GM23338 (cell line): ENCODE results near the gene ROBO1. TPM values are rescaled to one million over a fixed set of nuclear protein-coding genes. Genes with fewer than 3 reads are reported as not detected.

Experiments
- ATAC-seq: fragments of 200-7000 bp; cut with Tn5 transposase; 3 replicates; pipeline ENCODE4 v1.9.1; 2020
- DNase-seq: peaks from one replicate; pipeline ENCODE4 v3.0.0-alpha.2; 2015; ENCODE audit warnings: low spot score
- H2AFZ ChIP-seq: fragments of 200-600 bp; sonication (generic); 2 replicates; pipeline ENCODE4 v1.8.0; 2016; ENCODE audit warnings: antibody characterized with exemption, mild to moderate bottlenecking, moderate library complexity
- H3F3A ChIP-seq: fragments of 200-600 bp; sonication (generic); replicated peaks from 2 replicates; pipeline ENCODE4 v1.8.0; 2017; ENCODE audit warnings: antibody characterized with exemption, mixed run types, low read depth
- H3K27ac ChIP-seq: fragments of 200-600 bp; sonication (generic); 2 replicates; pipeline ENCODE4 v1.6.1; 2016; ENCODE audit warnings: low read depth
- H3K27me3 ChIP-seq: fragments of 200-600 bp; sonication (generic); 2 replicates; pipeline ENCODE4 v1.8.0; 2016; ENCODE audit warnings: mild to moderate bottlenecking, mixed run types, moderate library complexity; ENCODE audit not compliant: insufficient read depth
- H3K36me3 ChIP-seq: fragments of 200-600 bp; sonication (generic); 2 replicates; pipeline ENCODE4 v1.8.0; 2016; ENCODE audit warnings: mild to moderate bottlenecking; ENCODE audit not compliant: insufficient read depth
- H3K4me1 ChIP-seq: fragments of 200-600 bp; sonication (generic); 2 replicates; pipeline ENCODE4 v1.8.0; 2016; ENCODE audit warnings: mild to moderate bottlenecking, moderate library complexity; ENCODE audit not compliant: insufficient read depth
- H3K4me2 ChIP-seq: fragments of 200-600 bp; sonication (generic); 2 replicates; pipeline ENCODE4 v1.7.1; 2017; ENCODE audit warnings: mixed run types
- H3K4me3 ChIP-seq: fragments of 200-600 bp; sonication (generic); 2 replicates; pipeline ENCODE4 v1.6.1; 2016; ENCODE audit warnings: mixed run types
- H3K79me2 ChIP-seq: fragments of 200-600 bp; sonication (generic); replicated peaks from 2 replicates; pipeline ENCODE4 v1.8.0; 2017; ENCODE audit warnings: mild to moderate bottlenecking; ENCODE audit not compliant: insufficient read depth
- H3K9me2 ChIP-seq: fragments of 200-600 bp; sonication (generic); 2 replicates; pipeline ENCODE4 v1.8.0; 2017; ENCODE audit not compliant: insufficient read depth
- H4K20me1 ChIP-seq: fragments of 200-600 bp; sonication (generic); replicated peaks from 2 replicates; pipeline ENCODE4 v1.8.0; 2017; ENCODE audit warnings: mild to moderate bottlenecking; ENCODE audit not compliant: insufficient read depth
- H3K27ac Mint-ChIP-seq: 2 replicates; pipeline ENCODE4 v1.8.0; 2020; ENCODE audit warnings: inconsistent platforms, mild to moderate bottlenecking, moderate library complexity, mixed read lengths
- H3K27me3 Mint-ChIP-seq: 3 replicates; pipeline ENCODE4 v1.8.0; 2022; ENCODE audit warnings: low read depth, mild to moderate bottlenecking, moderate library complexity, mixed read lengths, inconsistent platforms; ENCODE audit not compliant: insufficient read depth, poor library complexity
- H3K36me3 Mint-ChIP-seq: 3 replicates; pipeline ENCODE4 v1.8.0; 2021; ENCODE audit warnings: low read depth, mild to moderate bottlenecking, inconsistent platforms, moderate library complexity, mixed read lengths
- H3K4me1 Mint-ChIP-seq: 3 replicates; pipeline ENCODE4 v1.8.0; 2020; ENCODE audit warnings: mild to moderate bottlenecking, inconsistent platforms, mixed read lengths
- H3K4me3 Mint-ChIP-seq: 3 replicates; pipeline ENCODE4 v1.8.0; 2021; ENCODE audit warnings: moderate library complexity, mild to moderate bottlenecking, inconsistent platforms, mixed read lengths
- H3K9me3 Mint-ChIP-seq: 3 replicates; pipeline ENCODE4 v1.8.0; 2020; ENCODE audit warnings: moderate library complexity, mild to moderate bottlenecking, inconsistent platforms, mixed read lengths
- CREB1 ChIP-seq: fragments of 250-450 bp; sonication (Bioruptor Pico); IDR thresholded peaks from 2 replicates; pipeline ENCODE4 v1.5.0; 2020; ENCODE audit warnings: low read depth, mild to moderate bottlenecking, moderate library complexity
- EZH2 ChIP-seq: fragments of 200-600 bp; sonication (generic); IDR thresholded peaks from one replicate; pipeline ENCODE4 v1.8.0; 2017; ENCODE audit warnings: antibody characterized with exemption, mild to moderate bottlenecking, low read depth; ENCODE audit not compliant: unreplicated experiment
- EZH2phosphoT487 ChIP-seq: fragments of 200-600 bp; sonication (generic); IDR thresholded peaks from one replicate; pipeline ENCODE4 v1.8.1; 2018; ENCODE audit warnings: antibody characterized with exemption; ENCODE audit not compliant: unreplicated experiment
- JUNB ChIP-seq: IDR thresholded peaks from one replicate; pipeline ENCODE4 v1.6.1; 2016; ENCODE audit warnings: antibody characterized with exemption; ENCODE audit not compliant: unreplicated experiment
- NANOG ChIP-seq: IDR thresholded peaks from 2 replicates; pipeline ENCODE4 v1.6.1; 2016; ENCODE audit warnings: antibody characterized with exemption, borderline replicate concordance
- POLR2AphosphoS5 ChIP-seq: IDR thresholded peaks from 2 replicates; pipeline ENCODE4 v1.6.1; 2016; ENCODE audit warnings: antibody characterized with exemption, low read depth
- STAT1 ChIP-seq: IDR thresholded peaks from one replicate; pipeline ENCODE4 v1.6.1; 2016; ENCODE audit warnings: antibody characterized with exemption; ENCODE audit not compliant: unreplicated experiment
- ZNF114 ChIP-seq: fragments of 250-450 bp; sonication (Bioruptor Pico); IDR thresholded peaks from 2 replicates; pipeline ENCODE4 v1.5.0; 2020; ENCODE audit warnings: mild to moderate bottlenecking, moderate library complexity
- ZNF331 ChIP-seq: fragments of 250-450 bp; sonication (Bioruptor Pico); IDR thresholded peaks from 2 replicates; pipeline ENCODE4 v1.5.0; 2020; ENCODE audit warnings: low read depth, mild to moderate bottlenecking, moderate library complexity
- polyA plus RNA-seq: library from polyadenylated mRNA; unstranded; fragments of >200 nt; fragmentation: Nextera tagmentation; extraction: Ambion mirVana; gene quantifications from 2 replicates; pipeline ENCODE4 v1.2.1, GENCODE V29; 2016
- total RNA-seq: library from RNA; depleted of rRNA; stranded (reverse); fragments of >200 nt; shearing (Covaris generic); gene quantifications from 2 replicates; pipeline ENCODE4 v1.2.3, GENCODE V29; 2014
- TF ChIP-seq, protein P1 (sequence below): IDR thresholded peaks from one replicate; pipeline ENCODE4 v1.6.1; 2018; ENCODE audit warnings: antibody characterized with exemption; ENCODE audit not compliant: unreplicated experiment
- TF ChIP-seq, protein P2 (sequence below): fragments of 250-450 bp; sonication (Bioruptor Pico); IDR thresholded peaks from 2 replicates; pipeline ENCODE4 v1.5.0; 2020; ENCODE audit warnings: mild to moderate bottlenecking, moderate library complexity
- TF ChIP-seq, protein P3 (sequence below): IDR thresholded peaks from 2 replicates; pipeline ENCODE4 v1.6.1; 2016; ENCODE audit warnings: antibody characterized with exemption
- TF ChIP-seq, protein P4 (sequence below), 2 experiments: fragments of 200-600 bp in 1 of 2; sonication (generic) in 1 of 2; conservative IDR thresholded peaks; 2 replicates each; pipeline versions ENCODE4 v1.5.1 to v1.6.1; 2016 to 2017; ENCODE audit warnings: antibody characterized with exemption in 2 of 2, low read depth in 2 of 2, mild to moderate bottlenecking in 2 of 2, moderate library complexity in 1 of 2

ROBO1 gene
- total and polyA plus RNA-seq, 2 experiments from 2014 or later = 19.2 to 78.3 TPM

DNA sequence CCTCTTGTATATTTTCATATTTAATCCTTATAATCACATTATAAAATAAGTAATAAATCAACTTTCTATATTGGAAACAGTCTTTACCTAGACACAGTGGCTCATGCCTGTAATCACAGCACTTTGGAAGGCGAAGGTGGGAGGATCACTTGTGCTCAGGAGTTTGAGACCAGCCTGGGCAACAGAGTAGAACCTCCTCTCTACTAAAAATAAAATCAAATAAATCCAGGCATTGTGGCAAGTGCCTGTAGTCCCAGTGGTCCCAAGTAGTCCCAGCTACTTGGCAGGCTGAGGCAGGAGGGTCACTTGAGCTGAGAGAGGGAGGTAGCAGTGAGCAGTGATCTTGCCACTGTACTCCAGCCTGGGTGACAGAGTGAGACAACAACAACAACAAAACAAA, 975.1 kb downstream of the ROBO1 start:
- Histone ChIP-seq H3K4me1 (peaks cover 25% of the 10 kb centered on the region), H3K79me2 (peaks cover 14% of the 10 kb centered on the region), H3K9me2 (no peaks in the 10 kb centered on the region), H3K27ac (no peak overlapping the region), H3K36me3 (no peaks in the 10 kb centered on the region), H3F3A (no peaks in the 10 kb centered on the region), H3K4me3 (no peak overlapping the region), H3K27me3 (no peaks in the 10 kb centered on the region), H3K4me2 (peak overlapping the region; percentile 5; the same call in 1 of the 2 replicates), H2AFZ (no peak overlapping the region), H4K20me1 (no peaks in the 10 kb centered on the region)
- peak; percentile 35; the same call in 1 of the 3 replicates for ATAC-seq
- Mint-ChIP-seq H3K36me3 (no peaks in the 10 kb centered on the region), H3K9me3 (no peaks in the 10 kb centered on the region), H3K4me1 (peaks cover 24% of the 10 kb centered on the region), H3K4me3 (no peak overlapping the region), H3K27me3 (no peaks in the 10 kb centered on the region), H3K27ac (peak overlapping the region; percentile 51; the same call in 1 of the 2 replicates)
- TF ChIP-seq, protein P1, sequence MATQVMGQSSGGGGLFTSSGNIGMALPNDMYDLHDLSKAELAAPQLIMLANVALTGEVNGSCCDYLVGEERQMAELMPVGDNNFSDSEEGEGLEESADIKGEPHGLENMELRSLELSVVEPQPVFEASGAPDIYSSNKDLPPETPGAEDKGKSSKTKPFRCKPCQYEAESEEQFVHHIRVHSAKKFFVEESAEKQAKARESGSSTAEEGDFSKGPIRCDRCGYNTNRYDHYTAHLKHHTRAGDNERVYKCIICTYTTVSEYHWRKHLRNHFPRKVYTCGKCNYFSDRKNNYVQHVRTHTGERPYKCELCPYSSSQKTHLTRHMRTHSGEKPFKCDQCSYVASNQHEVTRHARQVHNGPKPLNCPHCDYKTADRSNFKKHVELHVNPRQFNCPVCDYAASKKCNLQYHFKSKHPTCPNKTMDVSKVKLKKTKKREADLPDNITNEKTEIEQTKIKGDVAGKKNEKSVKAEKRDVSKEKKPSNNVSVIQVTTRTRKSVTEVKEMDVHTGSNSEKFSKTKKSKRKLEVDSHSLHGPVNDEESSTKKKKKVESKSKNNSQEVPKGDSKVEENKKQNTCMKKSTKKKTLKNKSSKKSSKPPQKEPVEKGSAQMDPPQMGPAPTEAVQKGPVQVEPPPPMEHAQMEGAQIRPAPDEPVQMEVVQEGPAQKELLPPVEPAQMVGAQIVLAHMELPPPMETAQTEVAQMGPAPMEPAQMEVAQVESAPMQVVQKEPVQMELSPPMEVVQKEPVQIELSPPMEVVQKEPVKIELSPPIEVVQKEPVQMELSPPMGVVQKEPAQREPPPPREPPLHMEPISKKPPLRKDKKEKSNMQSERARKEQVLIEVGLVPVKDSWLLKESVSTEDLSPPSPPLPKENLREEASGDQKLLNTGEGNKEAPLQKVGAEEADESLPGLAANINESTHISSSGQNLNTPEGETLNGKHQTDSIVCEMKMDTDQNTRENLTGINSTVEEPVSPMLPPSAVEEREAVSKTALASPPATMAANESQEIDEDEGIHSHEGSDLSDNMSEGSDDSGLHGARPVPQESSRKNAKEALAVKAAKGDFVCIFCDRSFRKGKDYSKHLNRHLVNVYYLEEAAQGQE = no peak
- TF ChIP-seq POLR2AphosphoS5 (no peak), CREB1 (CRISPR knock-in tag) (no peak), EZH2 (no peak), JUNB (no peak), NANOG (no peak), ZNF114 (CRISPR knock-in tag) (no peak), EZH2phosphoT487 (no peak), STAT1 (no peak), ZNF331 (CRISPR knock-in tag) (no peak)
- TF ChIP-seq, protein P2, sequence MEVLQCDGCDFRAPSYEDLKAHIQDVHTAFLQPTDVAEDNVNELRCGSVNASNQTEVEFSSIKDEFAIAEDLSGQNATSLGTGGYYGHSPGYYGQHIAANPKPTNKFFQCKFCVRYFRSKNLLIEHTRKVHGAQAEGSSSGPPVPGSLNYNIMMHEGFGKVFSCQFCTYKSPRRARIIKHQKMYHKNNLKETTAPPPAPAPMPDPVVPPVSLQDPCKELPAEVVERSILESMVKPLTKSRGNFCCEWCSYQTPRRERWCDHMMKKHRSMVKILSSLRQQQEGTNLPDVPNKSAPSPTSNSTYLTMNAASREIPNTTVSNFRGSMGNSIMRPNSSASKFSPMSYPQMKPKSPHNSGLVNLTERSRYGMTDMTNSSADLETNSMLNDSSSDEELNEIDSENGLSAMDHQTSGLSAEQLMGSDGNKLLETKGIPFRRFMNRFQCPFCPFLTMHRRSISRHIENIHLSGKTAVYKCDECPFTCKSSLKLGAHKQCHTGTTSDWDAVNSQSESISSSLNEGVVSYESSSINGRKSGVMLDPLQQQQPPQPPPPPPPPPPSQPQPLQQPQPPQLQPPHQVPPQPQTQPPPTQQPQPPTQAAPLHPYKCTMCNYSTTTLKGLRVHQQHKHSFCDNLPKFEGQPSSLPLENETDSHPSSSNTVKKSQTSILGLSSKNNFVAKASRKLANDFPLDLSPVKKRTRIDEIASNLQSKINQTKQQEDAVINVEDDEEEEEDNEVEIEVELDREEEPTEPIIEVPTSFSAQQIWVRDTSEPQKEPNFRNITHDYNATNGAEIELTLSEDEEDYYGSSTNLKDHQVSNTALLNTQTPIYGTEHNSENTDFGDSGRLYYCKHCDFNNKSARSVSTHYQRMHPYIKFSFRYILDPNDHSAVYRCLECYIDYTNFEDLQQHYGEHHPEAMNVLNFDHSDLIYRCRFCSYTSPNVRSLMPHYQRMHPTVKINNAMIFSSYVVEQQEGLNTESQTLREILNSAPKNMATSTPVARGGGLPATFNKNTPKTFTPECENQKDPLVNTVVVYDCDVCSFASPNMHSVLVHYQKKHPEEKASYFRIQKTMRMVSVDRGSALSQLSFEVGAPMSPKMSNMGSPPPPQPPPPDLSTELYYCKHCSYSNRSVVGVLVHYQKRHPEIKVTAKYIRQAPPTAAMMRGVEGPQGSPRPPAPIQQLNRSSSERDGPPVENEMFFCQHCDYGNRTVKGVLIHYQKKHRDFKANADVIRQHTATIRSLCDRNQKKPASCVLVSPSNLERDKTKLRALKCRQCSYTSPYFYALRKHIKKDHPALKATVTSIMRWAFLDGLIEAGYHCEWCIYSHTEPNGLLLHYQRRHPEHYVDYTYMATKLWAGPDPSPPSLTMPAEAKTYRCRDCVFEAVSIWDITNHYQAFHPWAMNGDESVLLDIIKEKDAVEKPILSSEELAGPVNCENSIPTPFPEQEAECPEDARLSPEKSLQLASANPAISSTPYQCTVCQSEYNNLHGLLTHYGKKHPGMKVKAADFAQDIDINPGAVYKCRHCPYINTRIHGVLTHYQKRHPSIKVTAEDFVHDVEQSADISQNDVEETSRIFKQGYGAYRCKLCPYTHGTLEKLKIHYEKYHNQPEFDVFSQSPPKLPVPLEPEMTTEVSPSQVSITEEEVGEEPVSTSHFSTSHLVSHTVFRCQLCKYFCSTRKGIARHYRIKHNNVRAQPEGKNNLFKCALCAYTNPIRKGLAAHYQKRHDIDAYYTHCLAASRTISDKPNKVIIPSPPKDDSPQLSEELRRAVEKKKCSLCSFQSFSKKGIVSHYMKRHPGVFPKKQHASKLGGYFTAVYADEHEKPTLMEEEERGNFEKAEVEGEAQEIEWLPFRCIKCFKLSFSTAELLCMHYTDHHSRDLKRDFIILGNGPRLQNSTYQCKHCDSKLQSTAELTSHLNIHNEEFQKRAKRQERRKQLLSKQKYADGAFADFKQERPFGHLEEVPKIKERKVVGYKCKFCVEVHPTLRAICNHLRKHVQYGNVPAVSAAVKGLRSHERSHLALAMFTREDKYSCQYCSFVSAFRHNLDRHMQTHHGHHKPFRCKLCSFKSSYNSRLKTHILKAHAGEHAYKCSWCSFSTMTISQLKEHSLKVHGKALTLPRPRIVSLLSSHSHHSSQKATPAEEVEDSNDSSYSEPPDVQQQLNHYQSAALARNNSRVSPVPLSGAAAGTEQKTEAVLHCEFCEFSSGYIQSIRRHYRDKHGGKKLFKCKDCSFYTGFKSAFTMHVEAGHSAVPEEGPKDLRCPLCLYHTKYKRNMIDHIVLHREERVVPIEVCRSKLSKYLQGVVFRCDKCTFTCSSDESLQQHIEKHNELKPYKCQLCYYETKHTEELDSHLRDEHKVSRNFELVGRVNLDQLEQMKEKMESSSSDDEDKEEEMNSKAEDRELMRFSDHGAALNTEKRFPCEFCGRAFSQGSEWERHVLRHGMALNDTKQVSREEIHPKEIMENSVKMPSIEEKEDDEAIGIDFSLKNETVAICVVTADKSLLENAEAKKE (CRISPR knock-in tag) = no peak
- TF ChIP-seq, protein P3, sequence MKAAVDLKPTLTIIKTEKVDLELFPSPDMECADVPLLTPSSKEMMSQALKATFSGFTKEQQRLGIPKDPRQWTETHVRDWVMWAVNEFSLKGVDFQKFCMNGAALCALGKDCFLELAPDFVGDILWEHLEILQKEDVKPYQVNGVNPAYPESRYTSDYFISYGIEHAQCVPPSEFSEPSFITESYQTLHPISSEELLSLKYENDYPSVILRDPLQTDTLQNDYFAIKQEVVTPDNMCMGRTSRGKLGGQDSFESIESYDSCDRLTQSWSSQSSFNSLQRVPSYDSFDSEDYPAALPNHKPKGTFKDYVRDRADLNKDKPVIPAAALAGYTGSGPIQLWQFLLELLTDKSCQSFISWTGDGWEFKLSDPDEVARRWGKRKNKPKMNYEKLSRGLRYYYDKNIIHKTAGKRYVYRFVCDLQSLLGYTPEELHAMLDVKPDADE = no peak
- TF ChIP-seq, protein P4, sequence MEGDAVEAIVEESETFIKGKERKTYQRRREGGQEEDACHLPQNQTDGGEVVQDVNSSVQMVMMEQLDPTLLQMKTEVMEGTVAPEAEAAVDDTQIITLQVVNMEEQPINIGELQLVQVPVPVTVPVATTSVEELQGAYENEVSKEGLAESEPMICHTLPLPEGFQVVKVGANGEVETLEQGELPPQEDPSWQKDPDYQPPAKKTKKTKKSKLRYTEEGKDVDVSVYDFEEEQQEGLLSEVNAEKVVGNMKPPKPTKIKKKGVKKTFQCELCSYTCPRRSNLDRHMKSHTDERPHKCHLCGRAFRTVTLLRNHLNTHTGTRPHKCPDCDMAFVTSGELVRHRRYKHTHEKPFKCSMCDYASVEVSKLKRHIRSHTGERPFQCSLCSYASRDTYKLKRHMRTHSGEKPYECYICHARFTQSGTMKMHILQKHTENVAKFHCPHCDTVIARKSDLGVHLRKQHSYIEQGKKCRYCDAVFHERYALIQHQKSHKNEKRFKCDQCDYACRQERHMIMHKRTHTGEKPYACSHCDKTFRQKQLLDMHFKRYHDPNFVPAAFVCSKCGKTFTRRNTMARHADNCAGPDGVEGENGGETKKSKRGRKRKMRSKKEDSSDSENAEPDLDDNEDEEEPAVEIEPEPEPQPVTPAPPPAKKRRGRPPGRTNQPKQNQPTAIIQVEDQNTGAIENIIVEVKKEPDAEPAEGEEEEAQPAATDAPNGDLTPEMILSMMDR (conservative IDR thresholded peaks at IDR 0.05; ENCODE audit: low read depth in 2 of 2) = no peak
- no peak for DNase-seq
